ENCODE results near the gene STX18.

DNA sequence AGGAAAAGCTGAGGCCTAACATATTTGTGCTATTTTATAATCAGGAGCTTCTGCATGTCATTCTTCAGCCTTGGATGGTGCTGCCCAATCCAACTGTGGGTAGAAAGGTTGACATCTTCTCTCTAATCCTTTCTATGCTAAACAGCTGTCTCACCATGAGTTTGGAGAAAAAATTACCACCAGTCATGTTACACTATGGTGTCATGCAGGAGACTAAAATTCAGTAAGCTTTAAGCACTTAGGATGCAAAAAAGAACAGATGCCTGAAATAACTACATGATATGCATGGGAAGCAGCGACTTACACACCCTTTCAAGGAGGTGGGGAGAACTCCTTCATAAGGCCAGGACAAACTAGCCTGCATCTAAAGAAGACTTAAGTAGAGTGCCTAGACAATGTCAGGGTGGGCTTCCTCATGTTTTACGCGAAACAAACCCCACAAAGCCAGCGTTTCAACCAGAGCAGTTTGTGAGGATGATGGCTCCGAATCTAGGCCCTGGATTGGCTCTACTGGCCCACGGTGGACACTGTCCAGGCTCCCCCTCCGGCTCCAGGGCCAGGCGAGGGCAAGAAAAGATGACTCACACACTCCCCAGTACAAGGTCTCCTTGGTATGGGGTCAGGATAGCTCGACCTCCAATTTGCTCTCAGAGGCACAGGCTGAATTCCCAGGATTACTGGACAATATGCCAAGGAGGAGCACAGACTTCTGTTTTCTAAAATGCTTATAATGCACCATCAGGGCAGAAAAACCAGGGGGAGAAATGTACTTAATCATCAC lies 45.1 kb downstream of the STX18 start:
- TF ChIP-seq YY1 (IDR thresholded peaks at IDR 0.05; ENCODE audit: extremely low read depth, insufficient replicate concordance, low read depth, low read length): no peak
- TF ChIP-seq, protein P1, sequence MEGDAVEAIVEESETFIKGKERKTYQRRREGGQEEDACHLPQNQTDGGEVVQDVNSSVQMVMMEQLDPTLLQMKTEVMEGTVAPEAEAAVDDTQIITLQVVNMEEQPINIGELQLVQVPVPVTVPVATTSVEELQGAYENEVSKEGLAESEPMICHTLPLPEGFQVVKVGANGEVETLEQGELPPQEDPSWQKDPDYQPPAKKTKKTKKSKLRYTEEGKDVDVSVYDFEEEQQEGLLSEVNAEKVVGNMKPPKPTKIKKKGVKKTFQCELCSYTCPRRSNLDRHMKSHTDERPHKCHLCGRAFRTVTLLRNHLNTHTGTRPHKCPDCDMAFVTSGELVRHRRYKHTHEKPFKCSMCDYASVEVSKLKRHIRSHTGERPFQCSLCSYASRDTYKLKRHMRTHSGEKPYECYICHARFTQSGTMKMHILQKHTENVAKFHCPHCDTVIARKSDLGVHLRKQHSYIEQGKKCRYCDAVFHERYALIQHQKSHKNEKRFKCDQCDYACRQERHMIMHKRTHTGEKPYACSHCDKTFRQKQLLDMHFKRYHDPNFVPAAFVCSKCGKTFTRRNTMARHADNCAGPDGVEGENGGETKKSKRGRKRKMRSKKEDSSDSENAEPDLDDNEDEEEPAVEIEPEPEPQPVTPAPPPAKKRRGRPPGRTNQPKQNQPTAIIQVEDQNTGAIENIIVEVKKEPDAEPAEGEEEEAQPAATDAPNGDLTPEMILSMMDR (IDR thresholded peaks at IDR 0.05 in 2 of 3, conservative IDR thresholded peaks at IDR 0.05 in 1 of 3; ENCODE audit: borderline replicate concordance in 1 of 3, insufficient read depth in 1 of 3, low read depth in 2 of 3, low read length in 2 of 3): no peak
- no peak for TF ChIP-seq SRF (IDR thresholded peaks at IDR 0.05; ENCODE audit: low read depth)
- TF ChIP-seq SIN3A (IDR thresholded peaks at IDR 0.05; ENCODE audit: low read depth): no peak
- TF ChIP-seq, protein P2, sequence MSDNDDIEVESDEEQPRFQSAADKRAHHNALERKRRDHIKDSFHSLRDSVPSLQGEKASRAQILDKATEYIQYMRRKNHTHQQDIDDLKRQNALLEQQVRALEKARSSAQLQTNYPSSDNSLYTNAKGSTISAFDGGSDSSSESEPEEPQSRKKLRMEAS (IDR thresholded peaks at IDR 0.05): no peak
- TF ChIP-seq ZNF274 (IDR thresholded peaks at IDR 0.05; ENCODE audit: low read depth, low read length): no peak
- no peak for TF ChIP-seq TCF7L2 (IDR thresholded peaks at IDR 0.05; ENCODE audit: borderline replicate concordance, extremely low read depth, insufficient read depth, insufficient read length)
- TF ChIP-seq POLR2AphosphoS5 (IDR thresholded peaks at IDR 0.05; ENCODE audit: low read depth, low read length): no peak
